BE2C (cell line): ENCODE measurements around the gene IKBKE.
A peak's percentile ranks its signal among the peaks of the same experiment; 100 is the strongest.

Experiments
- DNase-seq: peaks from one replicate; pipeline ENCODE4 v3.0.0-alpha.2; 2020
- H3K27me3 ChIP-seq: fragments of 250-450 bp; sonication (Bioruptor Pico); 2 replicates; pipeline ENCODE4 v1.5.1; 2020; ENCODE audit warnings: mild to moderate bottlenecking
- H3K36me3 ChIP-seq: fragments of 250-450 bp; sonication (Bioruptor Pico); 2 replicates; pipeline ENCODE4 v1.5.1; 2020; ENCODE audit warnings: mild to moderate bottlenecking
- H3K4me1 ChIP-seq: fragments of 250-450 bp; sonication (Bioruptor Pico); 2 replicates; pipeline ENCODE4 v1.5.1; 2020
- H3K4me3 ChIP-seq: 2 replicates; pipeline ENCODE4 v1.5.1; 2011; ENCODE audit warnings: low read depth, low read length
- H3K9me3 ChIP-seq: fragments of 250-450 bp; sonication (Bioruptor Pico); 2 replicates; pipeline ENCODE4 v1.5.1; 2020
- CTCF ChIP-seq: IDR thresholded peaks from 2 replicates; pipeline ENCODE4 v1.5.1; 2012; ENCODE audit warnings: mild to moderate bottlenecking, low read depth, low read length

IKBKE gene

GRCh38 chr1:206501881-206502280, 31.6 kb downstream of the IKBKE start:
- no peaks in the 10 kb centered on the region for H3K4me1 ChIP-seq
- no peaks in the 10 kb centered on the region for H3K36me3 ChIP-seq
- H3K27me3 ChIP-seq: peaks cover 54% of the 10 kb centered on the region
- no peak for DNase-seq
- H3K9me3 ChIP-seq: no peaks in the 10 kb centered on the region
- no peak overlapping the region for H3K4me3 ChIP-seq
- no peak for TF ChIP-seq CTCF

GRCh38 chr1:206502403-206502802, 32.1 kb downstream of the IKBKE start:
- no peak for DNase-seq
- no peaks in the 10 kb centered on the region for H3K9me3 ChIP-seq
- no peaks in the 10 kb centered on the region for H3K36me3 ChIP-seq
- peaks cover 59% of the 10 kb centered on the region for H3K27me3 ChIP-seq
- TF ChIP-seq CTCF: no peak
- H3K4me1 ChIP-seq: no peaks in the 10 kb centered on the region
- no peak overlapping the region for H3K4me3 ChIP-seq

- no peaks in the 10 kb centered on the region for H3K4me1 ChIP-seq
- H3K9me3 ChIP-seq: no peaks in the 10 kb centered on the region
- no peak for DNase-seq
- no peaks in the 10 kb centered on the region for H3K36me3 ChIP-seq
- H3K27me3 ChIP-seq: peaks cover 64% of the 10 kb centered on the region
- no peak for TF ChIP-seq CTCF
- H3K4me3 ChIP-seq: no peak overlapping the region
Observed at GRCh38 chr1:206502812-206503211, 32.5 kb downstream of the IKBKE start.

GRCh38 chr1:206503591-206504362, 33.5 kb downstream of the IKBKE start:
- H3K36me3 ChIP-seq: no peaks in the 10 kb centered on the region
- H3K4me3 ChIP-seq: no peak overlapping the region
- H3K27me3 ChIP-seq: peaks cover 73% of the 10 kb centered on the region
- TF ChIP-seq CTCF: no peak
- no peaks in the 10 kb centered on the region for H3K4me1 ChIP-seq
- no peak for DNase-seq
- H3K9me3 ChIP-seq: no peaks in the 10 kb centered on the region

- TF ChIP-seq CTCF: no peak
- H3K27me3 ChIP-seq: peaks cover 79% of the 10 kb centered on the region
Observed at GRCh38 chr1:206504363-206504713, 34.1 kb downstream of the IKBKE start.

GRCh38 chr1:206505702-206506355, 35.6 kb downstream of the IKBKE start:
- H3K4me1 ChIP-seq: no peaks in the 10 kb centered on the region
- no peak for DNase-seq
- H3K4me3 ChIP-seq: no peak overlapping the region
- no peaks in the 10 kb centered on the region for H3K36me3 ChIP-seq
- peak; percentile 49 for TF ChIP-seq CTCF
- no peaks in the 10 kb centered on the region for H3K9me3 ChIP-seq
- peaks cover 92% of the 10 kb centered on the region for H3K27me3 ChIP-seq

More at GRCh38 chr1:206504363-206504713, 34.1 kb downstream of the IKBKE start:
- no peak overlapping the region for H3K4me3 ChIP-seq
- no peaks in the 10 kb centered on the region for H3K9me3 ChIP-seq
- H3K4me1 ChIP-seq: no peaks in the 10 kb centered on the region
- no peak for DNase-seq
- no peaks in the 10 kb centered on the region for H3K36me3 ChIP-seq
